GM18867 (cell line): ENCODE data around the gene SLC16A9.

Source experiments
- ATAC-seq: cut with Tn5 transposase; IDR thresholded peaks from one replicate; pipeline ENCODE4 v1.9.1; 2021; ENCODE audit warnings: mild to moderate bottlenecking, moderate library complexity; ENCODE audit not compliant: unreplicated experiment

Gene SLC16A9

GRCh38 chr10:59719374-59719773, 9.7 kb upstream of the SLC16A9 start:
- no peak for ATAC-seq

DNA sequence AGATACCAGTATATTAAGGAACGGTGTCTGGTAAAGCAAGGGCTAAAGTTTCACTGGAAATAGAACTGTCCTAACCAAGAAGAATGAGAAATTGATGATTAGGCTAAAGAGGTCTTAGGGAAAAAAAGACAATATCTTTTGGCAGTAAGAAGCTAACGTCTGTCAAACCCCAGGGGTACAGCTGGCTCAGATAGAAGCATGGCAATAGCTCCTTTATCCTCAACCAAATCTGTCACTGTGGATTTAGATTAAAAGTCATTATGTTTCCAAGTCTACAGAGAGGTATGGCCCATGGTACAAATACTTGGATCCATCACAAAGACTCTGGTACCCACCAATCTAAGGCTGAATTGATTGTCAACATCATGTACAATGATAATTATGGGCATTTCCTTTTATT, 8.6 kb upstream of the SLC16A9 start:
- ATAC-seq = no peak

- ATAC-seq = no peak
Observed at GRCh38 chr10:59713196-59713821, 3.7 kb upstream of the SLC16A9 start.

DNA sequence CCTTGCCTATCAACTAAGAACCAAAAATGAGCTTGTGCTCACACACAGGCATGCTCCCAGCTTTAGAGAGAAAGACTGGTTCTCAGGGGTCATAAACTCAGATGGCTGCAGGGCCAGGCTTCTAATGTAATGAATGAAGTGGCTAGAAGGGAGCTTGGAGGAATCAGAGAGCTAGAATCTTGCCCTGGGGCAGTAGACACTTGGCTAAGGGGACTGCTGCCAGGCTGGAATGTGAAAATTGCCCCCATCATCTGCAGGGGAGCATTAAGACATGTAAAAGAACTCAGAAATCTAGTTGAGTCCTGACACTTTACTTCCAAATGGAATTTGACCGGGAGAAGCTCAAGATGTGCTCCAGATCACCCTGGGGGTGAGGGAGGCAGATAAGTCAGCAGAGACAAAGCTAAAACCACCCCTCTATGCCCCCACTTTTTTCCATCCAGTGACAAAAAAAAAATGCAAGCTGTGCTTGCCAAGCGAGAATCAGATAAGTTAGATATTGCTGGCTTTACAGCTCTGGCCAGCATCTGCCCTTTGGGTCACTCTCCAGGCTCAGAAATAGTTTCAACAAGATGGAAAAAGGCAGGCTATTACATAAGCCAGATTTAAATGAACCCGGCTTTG, 2.3 kb upstream of the SLC16A9 start:
- no peak for ATAC-seq

DNA sequence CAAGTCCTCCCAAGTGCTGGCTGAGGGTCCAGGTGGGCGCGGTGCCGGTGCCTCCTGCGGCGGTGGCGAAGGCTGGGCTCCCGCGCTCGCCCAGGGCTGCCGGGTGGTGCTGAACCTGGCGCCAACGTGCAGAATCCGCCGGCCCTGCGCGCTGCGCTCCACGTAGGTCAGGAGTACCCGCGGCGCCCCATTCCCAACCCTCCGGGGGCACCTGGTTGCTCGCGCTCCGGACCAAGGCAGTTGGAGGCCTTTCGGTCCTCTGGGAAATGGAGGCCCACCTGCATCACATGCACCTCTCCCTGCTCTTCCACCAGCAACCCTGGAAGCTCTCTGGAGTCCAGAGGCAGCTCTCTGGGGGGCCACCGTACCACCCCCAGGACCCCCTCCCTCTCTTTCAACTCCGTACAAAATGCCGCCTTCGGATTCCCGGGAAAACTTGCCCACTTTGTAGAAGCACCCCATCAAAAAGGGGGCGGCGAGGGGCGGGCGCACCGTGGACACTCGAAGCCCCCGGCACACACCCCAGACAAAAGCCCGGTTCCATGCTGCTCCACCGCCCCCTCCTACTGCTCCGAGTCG, 745 bp downstream of the SLC16A9 start:
- ATAC-seq = no peak

- no peak for ATAC-seq
Observed at GRCh38 chr10:59706851-59707797, 2.5 kb downstream of the SLC16A9 start.

GRCh38 chr10:59705931-59706330, 3.7 kb downstream of the SLC16A9 start:
- no peak for ATAC-seq

GRCh38 chr10:59704630-59705029, 5.0 kb downstream of the SLC16A9 start:
- no peak for ATAC-seq

DNA sequence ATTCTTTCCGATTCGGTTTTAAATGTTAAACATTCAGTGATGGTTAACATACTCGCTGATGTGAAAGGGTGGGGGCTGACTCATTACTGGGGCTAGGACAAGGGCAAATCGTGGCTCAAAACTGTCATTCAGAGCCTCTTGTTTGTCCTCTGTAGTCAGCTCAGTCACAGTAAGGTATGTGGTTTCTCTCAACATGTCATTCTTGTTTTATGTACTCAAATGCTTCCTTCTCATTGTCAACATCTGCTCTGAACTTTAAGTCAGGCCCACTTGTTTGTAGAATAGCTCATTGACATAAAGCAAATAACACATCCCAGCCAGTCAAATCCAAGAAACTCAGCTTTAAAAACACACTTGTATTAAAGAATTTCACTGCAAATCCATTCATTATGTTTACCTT, 7.3 kb downstream of the SLC16A9 start:
- no peak for ATAC-seq

DNA sequence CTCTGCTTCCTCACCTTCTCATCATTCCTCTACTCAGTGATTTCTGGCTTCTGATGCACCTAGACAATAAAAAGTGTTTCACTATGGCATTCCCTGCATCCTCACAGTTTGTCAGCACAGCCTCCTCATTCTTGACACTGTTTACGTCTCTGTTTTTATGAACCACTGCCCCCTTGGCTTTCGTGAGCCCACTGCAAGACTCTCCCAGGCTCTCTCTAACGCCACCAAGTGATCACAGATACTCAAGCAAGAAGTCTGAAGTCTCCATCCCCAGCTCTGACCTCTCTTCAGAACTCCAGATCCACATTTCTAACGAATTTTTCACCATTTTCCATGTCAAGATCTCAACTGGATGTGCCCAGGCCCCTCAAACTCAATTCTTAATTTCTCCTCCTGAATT, 8.9 kb downstream of the SLC16A9 start:
- no peak for ATAC-seq

GRCh38 chr10:59698326-59698725, 11.3 kb downstream of the SLC16A9 start:
- no peak for ATAC-seq

- no peak for ATAC-seq
Observed at GRCh38 chr10:59695637-59696036, 14.0 kb downstream of the SLC16A9 start.

DNA sequence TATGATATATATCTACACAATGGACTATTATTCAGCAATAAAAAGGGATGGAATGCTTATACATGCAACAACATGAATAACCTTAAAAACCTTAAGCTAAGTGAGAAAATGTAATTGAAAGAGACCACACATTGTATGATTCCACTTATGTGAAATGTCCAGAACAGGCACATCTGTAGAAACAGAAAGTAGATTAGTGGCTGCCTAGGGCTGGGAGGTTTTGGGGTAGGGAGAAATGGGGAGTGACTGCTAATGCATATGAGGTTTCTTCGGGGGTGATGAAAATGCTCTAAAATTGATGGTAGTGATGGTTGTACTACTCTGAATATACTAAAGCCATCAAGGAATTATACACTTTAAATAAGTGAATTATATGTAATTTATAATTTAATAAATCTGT, 14.7 kb downstream of the SLC16A9 start:
- ATAC-seq = no peak

GRCh38 chr10:59692113-59692512, 17.5 kb downstream of the SLC16A9 start:
- no peak for ATAC-seq

DNA sequence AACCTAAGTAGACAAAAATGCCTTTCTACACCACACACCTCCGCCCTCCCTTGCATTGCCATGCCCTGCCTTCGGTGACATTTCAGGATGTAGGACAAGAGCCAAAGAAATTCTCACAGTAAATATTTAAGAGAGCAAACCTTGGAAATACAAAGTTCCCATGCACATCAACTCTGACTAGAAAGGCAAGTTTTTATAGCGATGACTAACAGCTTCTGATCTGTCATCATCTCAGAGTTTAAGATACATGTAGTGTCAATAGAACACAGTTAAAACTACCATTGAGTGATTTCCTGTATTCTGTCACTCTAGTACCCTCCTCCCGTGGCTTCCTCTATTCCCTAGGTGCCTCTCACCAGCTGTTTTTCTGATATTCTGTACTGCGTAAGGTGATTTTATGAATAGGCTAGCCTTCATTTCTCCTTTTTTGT, 20.7 kb downstream of the SLC16A9 start:
- ATAC-seq = no peak

DNA sequence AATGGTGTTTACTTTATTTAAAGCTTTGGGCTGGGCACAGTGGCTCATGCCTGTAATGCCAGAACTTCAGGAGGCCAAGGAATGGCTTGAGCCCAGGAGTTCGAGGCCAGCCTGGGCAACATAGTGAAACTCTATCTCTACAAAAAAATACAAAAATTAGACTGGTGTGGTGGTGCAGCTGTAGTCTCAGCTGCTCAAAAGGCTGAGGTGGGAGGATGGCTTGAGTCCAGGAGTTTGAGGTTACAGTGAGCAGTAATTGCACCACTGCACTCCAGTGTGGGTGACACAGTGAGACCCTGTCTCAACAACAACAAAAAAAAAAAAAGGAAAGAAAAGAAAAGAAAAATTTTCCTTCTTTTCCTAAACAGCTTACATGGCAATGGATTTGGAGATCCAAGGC, 22.0 kb downstream of the SLC16A9 start:
- no peak for ATAC-seq

DNA sequence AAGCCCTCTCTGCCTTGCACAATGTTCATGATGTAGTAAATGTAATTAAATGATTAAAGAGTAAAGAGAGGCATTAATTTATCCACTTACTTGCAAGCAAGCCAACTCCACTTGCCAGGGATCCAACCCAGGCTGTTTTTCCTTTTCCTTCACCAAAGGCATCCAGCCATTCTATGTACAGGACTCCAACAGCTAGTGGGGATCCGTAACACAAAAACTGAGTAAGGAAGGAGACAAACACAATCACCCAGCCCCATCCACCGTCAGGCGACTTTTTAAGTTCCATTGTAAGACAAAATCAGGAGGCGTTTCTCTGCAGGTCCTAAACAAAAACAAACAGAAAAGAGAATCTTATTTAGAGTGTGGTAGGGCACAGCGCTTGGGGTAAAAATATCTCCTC, 25.6 kb downstream of the SLC16A9 start:
- ATAC-seq = no peak

- ATAC-seq = no peak
Observed at GRCh38 chr10:59682986-59683937, 26.4 kb downstream of the SLC16A9 start.

GRCh38 chr10:59680199-59680598, 29.5 kb downstream of the SLC16A9 start:
- no peak for ATAC-seq

DNA sequence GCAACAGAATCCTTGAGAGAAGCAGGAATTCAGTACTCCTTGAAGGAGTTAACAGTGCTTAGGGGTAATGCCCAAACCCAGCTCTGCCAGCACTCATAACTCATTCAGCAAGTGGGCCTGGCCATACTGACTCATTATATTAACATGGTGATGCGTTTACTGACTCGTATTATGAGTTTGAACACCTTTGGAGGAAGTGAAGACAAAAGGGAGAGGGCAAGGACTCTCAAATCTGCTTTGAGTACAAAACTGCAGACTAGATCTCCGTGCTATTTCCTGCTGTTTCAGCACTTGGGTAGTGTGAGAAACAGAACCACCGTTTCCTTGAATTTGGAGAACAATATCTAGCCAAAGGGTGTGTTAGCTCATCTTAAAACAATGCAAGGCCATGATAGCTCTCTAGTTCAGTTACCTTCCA, 30.8 kb downstream of the SLC16A9 start:
- ATAC-seq = peak; percentile 57
